GM21360 (cell line): ENCODE measurements around the gene COL12A1.

ENCODE experiments used
- ATAC-seq: cut with Tn5 transposase; IDR thresholded peaks from one replicate; pipeline ENCODE4 v1.9.1; 2021; ENCODE audit warnings: mild to moderate bottlenecking, moderate library complexity; ENCODE audit not compliant: unreplicated experiment

COL12A1 gene

GRCh38 chr6:75107913-75108312 is 97.9 kb downstream of the COL12A1 start:
- ATAC-seq = no peak

DNA sequence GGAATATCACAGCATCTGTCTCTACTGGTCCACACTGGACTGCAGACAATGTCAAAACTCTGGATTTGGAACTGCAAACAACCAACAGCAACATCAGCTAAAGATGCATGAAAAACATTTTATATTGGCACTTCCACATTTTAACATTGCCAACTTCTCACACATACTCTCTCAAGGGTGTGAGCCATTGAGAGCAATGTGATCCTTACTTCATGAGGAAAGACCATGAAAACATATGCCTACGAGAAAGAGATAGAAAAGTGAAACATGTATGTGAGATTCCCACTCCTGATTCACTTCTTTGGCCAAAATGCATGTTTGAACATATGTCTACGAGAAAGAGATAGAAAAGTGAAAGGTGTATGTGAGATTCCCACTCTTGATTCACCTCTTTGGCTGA is 99.4 kb downstream of the COL12A1 start:
- no peak for ATAC-seq

DNA sequence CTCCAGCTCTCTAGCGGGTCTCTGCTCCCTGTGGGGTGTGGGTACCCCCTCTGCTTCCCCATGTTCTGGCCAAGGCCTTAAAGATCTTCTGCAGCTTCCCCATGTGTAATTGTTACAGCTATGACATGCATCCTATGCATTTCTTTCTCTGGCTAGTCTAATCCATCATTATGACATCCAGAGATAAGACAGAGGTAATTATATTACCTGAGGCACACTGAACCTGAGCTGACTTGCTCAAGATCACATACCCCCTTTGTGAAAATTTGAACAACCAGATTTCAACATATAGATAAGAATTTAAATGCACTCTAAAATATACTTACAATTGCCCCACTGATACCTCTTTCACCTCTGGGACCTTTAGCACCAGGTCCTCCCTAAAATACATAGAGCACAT is 102.4 kb downstream of the COL12A1 start:
- no peak for ATAC-seq

DNA sequence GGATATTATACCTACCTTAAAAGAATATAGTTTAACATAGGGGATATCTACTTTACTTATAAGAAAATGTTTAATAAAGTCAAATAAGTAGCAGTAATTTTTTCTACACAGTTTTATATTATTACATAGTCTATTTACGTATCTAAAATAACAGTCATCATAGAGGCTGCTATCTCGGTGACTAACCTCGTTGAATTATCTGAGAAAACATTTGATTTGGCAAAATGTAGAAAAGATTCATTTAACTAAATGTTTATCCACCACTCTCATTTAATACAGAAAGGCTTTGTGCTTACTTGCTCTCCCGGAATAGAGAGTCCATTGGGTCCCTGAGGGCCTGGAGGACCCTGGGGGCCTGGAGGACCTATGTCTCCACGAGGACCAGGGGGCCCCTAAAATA is 103.6 kb downstream of the COL12A1 start:
- ATAC-seq = no peak

DNA sequence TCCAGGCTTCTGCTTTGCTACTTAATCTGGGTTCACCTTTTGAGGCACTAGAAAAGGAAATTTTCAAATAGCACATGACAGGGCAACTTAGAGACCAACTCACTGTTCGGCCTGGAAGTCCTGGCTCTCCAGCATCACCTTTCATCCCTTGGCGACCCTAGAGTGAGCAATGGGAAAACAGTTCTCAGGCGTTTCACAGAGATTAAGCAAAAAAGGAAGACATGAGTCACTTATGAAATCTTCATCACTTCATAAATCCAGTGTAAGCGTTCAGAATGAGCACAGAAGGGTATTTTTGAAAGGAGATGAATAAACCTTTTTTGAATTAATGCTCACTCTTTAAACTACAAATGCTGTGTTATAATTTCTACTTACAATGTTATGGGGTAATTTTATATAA is 104.0 kb downstream of the COL12A1 start:
- ATAC-seq = no peak

DNA sequence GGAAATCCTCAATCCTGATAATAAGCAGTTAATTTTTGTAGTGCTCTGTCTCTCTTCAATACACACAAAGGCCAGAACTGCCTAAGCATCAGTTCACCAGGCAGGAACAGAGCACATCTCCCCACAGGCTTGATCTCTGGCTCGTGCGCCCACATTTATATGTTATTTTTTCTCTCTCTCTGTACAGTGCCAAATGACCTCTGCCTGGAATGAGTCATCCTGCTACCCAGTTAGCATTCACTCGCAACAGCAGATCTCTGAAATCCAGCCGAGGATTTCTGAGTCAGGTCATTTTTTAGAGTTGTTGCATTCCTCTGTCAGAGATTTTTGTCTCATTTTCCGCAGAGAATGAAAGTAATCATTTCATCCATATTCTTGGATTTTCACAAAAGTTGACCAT is 107.1 kb downstream of the COL12A1 start:
- no peak for ATAC-seq

- ATAC-seq = no peak
These were observed 108.9 kb downstream of the COL12A1 start for GRCh38 chr6:75096966-75097365.

GRCh38 chr6:75094614-75095200 is 111.1 kb downstream of the COL12A1 start:
- ATAC-seq = no peak

- no peak for ATAC-seq
These were observed 114.2 kb downstream of the COL12A1 start for GRCh38 chr6:75091467-75092190.

GRCh38 chr6:75090576-75090975 is 115.3 kb downstream of the COL12A1 start:
- ATAC-seq = no peak

GRCh38 chr6:75089921-75090320 is 115.9 kb downstream of the COL12A1 start:
- ATAC-seq = no peak

DNA sequence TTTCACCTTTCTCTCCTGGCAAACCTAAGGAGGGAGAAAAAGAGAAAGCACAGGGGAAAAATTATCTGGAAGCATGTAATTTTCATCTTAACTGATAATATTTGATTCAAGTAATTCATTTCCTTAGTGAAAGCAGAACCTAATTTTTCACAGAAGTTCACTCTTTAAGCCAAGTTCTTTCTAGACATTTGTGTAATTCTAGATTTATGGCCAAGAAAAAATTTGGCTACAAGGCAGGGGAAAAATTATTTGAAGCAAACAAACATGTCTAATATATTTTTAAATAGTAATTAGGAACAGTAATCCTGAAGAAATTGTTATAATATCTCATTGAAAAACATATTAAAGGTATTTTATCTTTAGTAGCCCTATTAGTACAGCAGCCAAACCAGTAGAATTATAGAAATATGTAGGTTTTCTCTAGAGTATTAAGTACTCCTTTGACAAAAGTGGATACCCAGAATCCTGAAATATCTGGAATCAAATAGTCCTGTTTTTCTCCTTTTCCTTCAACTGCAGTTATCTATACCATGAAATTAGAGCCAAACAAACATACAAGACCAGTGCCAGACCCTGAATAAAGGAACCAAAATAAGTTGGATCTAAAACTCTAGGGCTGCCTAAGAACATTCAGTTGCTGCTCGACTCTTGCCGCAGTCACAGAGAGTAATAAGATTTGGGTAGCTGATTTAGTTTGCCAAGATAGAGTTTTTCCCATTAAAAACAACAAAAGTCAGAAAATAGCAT is 116.5 kb downstream of the COL12A1 start:
- no peak for ATAC-seq

DNA sequence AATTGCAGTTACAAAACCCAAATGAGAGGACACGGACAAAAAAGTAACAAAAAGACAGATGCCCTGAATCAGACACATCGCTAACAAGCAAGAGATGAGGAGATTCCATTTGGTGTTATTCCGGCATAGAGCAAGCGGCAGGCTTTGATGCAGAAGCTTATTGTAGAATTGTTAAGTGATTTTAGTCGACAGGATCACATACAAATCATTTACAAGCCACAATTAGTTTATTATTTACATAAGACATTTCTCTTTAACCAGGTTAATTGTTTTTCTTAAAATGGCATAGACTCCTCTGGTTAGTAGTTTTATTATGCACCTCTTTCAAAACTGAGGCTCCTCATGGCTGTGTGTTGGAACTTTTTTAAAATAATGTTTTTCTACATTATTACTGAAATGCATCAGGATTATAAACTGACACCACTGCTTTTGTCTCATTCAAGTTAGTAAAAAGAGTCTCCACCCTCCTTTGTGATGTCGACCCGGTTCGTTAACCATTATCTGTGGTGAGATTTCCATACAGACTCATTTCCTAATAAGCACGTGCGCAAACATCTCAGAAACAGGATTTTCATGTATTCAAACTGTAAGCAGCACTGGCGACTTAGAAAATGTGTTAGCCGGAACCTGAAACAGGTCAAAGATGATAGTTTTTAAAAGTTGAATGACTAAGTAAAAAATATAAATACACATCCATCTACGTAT is 119.8 kb downstream of the COL12A1 start:
- no peak for ATAC-seq

DNA sequence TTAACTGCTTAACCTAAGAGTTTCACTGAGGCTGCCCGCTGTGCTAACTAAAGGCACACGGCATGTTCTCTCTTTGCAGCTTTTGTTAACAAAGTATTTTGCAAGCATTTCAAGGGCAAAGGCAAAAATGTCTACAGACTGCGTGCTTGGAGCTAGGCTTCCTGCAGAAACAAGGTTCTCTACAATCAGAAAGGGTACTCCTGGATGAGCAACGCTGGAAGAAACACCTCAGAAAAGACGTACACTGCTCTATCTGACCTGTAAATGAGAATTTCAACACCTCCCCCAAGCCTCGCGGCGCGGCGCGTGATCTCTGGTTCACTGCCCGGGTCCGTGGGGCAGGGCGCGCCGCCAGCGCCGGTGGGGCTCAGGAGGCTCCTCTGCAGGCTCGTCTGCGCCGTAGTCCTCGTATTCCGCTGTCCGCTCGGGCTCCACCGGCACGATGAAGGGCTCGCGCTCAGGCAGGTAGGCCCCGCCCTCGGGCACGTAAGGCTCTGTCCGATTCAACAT is 120.9 kb downstream of the COL12A1 start:
- ATAC-seq = no peak

DNA sequence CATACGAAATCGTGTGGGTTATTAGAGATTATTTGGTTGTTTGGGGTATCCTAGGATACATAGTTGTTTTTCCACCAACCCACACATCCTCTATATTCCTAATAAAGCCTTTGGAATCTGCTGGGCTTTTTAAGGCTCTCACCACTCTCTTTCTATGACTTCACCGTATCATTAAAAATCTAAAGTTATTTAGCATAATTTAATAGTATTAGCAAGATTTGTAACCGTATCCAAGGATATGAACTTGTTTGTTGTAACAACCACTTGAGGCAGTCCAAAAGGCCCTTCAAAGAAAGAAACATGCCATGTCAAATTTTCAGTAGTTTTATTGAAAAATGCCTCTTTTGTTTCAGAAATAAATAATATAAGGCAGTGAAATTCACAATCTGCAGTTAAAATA is 121.8 kb downstream of the COL12A1 start:
- ATAC-seq = no peak

DNA sequence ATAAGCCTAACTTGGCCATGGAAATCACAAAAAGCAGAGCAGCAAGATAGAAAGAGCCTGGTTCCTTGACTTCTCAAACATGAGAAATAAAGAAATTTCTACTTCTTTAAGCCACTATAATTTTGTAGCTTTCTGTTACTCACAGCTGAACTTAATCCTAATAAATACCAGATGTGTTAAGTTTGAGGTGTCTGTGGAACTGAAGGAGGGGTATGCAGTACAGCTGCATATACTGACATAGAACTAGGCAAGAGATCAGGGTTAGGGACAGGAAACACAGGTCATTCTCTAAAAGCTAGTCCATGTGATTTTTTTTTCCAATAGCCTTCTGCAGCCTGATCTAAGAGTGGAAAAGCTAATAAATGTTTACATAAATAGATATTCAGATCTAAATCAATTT is 123.9 kb downstream of the COL12A1 start:
- ATAC-seq = no peak

DNA sequence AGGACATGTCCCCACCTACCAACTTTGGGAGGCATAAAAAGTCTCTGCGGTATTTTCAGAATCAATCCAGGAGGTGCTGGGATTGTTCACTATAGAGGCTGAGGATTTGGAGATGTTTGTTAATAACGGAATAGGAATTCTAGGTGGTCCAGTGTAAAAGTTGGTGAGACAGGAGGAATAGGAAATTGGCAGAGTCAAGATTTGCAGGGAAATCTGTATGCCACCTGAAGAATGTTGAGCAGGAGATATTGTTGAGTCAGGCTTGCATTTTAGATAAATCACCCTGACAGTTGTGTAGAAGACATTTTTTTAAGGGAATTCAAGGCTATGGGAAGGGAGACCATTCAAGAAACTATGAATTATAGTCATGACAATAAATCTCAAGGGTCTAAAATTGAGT is 124.8 kb downstream of the COL12A1 start:
- no peak for ATAC-seq

DNA sequence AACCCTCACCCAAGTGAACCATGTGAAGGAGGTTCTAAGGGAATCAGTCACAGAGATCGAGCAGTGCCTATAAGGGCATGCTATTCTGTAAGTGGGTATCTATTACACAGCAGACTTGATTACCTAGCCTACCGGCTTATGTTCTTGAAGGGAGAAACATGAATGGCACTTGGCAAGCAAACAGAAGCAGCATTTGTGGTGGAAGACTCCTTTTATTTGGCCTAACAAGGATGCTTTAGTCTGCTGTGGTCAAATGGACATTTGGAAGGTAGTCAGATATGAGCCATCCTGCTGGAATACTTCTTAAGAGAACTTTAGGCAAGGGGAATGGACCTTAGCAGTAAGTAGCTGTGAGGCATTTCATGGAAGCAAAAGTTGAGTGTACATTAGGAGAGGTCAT is 126.3 kb downstream of the COL12A1 start:
- ATAC-seq = no peak

GRCh38 chr6:75077701-75078100 is 128.2 kb downstream of the COL12A1 start:
- ATAC-seq = no peak

DNA sequence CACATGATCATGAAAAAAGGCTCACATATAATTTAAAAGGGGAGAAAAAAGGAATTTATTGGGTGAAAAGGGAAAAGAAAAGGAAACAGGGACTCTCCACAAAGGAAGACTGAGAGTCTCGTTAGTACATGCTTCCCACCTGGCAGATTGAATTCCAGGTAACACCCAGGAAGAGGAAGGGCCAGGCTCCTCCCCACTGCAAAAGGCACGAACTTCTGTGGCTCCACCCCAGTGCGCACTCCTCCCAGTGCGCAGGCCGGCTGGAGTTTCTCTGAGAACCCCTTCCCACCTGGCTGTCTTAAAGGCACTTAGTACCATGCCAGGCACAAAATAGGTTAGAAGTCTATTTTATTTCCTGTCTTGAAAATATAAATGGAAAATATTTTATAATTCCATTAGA is 129.8 kb downstream of the COL12A1 start:
- no peak for ATAC-seq

GRCh38 chr6:75070244-75070643 is 135.6 kb downstream of the COL12A1 start:
- no peak for ATAC-seq
